Nephron (organoid): ENCODE data around the gene ADGRL1.

Source experiments
- H3K27ac Mint-ChIP-seq, 3 experiments: 2 replicates each; pipeline ENCODE4 v1.8.0; 2020; ENCODE audit warnings: mixed read lengths in 3 of 3, mild to moderate bottlenecking in 2 of 3, moderate library complexity in 1 of 3
- H3K27me3 Mint-ChIP-seq: 2 replicates; pipeline ENCODE4 v1.8.0; 2021; ENCODE audit warnings: low read depth, mild to moderate bottlenecking, moderate library complexity, mixed read lengths
- H3K36me3 Mint-ChIP-seq: 2 replicates; pipeline ENCODE4 v1.8.0; 2020; ENCODE audit warnings: low read depth, mixed read lengths
- H3K4me1 Mint-ChIP-seq: 2 replicates; pipeline ENCODE4 v1.8.0; 2020; ENCODE audit warnings: mixed read lengths
- H3K4me3 Mint-ChIP-seq, 3 experiments: 2 replicates each; pipeline ENCODE4 v1.8.0; 2020; ENCODE audit warnings: mild to moderate bottlenecking in 3 of 3, mixed read lengths in 3 of 3, moderate library complexity in 2 of 3
- H3K9me3 Mint-ChIP-seq: 2 replicates; pipeline ENCODE4 v1.8.0; 2020; ENCODE audit warnings: mixed read lengths
- CTCF ChIP-seq, 3 experiments: fragments of 200-600 bp; sonication (generic); IDR thresholded peaks; one replicate each; pipeline ENCODE4 v1.5.0; 2021; ENCODE audit warnings: antibody characterized with exemption in 3 of 3; ENCODE audit not compliant: unreplicated experiment in 3 of 3

ADGRL1 gene

GRCh38 chr19:14106840-14107239, 99.1 kb downstream of the ADGRL1 start:
- no peak for TF ChIP-seq CTCF (IDR thresholded peaks at IDR 0.05; ENCODE audit: unreplicated experiment in 3 of 3)
- Mint-ChIP-seq H3K4me1 (peaks cover 12% of the 10 kb centered on the region), H3K9me3 (no peaks in the 10 kb centered on the region), H3K27me3 (no peaks in the 10 kb centered on the region), H3K36me3 (peaks cover 33% of the 10 kb centered on the region), H3K4me3 (no peak overlapping the region), H3K27ac (no peak overlapping the region)

- peaks cover 7% of the 10 kb centered on the region for H3K4me1 Mint-ChIP-seq
- no peak for TF ChIP-seq CTCF (IDR thresholded peaks at IDR 0.05; ENCODE audit: unreplicated experiment in 3 of 3)
- H3K27ac Mint-ChIP-seq: no peak overlapping the region
- no peaks in the 10 kb centered on the region for H3K27me3 Mint-ChIP-seq
- no peaks in the 10 kb centered on the region for H3K9me3 Mint-ChIP-seq
- no peak overlapping the region for H3K4me3 Mint-ChIP-seq
- H3K36me3 Mint-ChIP-seq: peaks cover 38% of the 10 kb centered on the region
These were observed 100.3 kb downstream of the ADGRL1 start for GRCh38 chr19:14105680-14106079.

GRCh38 chr19:14103310-14103709, 102.7 kb downstream of the ADGRL1 start:
- H3K36me3 Mint-ChIP-seq: peaks cover 39% of the 10 kb centered on the region
- peaks cover 7% of the 10 kb centered on the region for H3K4me1 Mint-ChIP-seq
- H3K4me3 Mint-ChIP-seq: no peak overlapping the region
- H3K27me3 Mint-ChIP-seq: no peaks in the 10 kb centered on the region
- H3K9me3 Mint-ChIP-seq: no peaks in the 10 kb centered on the region
- no peak overlapping the region for H3K27ac Mint-ChIP-seq
- TF ChIP-seq CTCF (IDR thresholded peaks at IDR 0.05; ENCODE audit: unreplicated experiment in 3 of 3): no peak

- no peaks in the 10 kb centered on the region for H3K27me3 Mint-ChIP-seq
- H3K27ac Mint-ChIP-seq: no peak overlapping the region
- H3K9me3 Mint-ChIP-seq: no peaks in the 10 kb centered on the region
- H3K36me3 Mint-ChIP-seq: peaks cover 40% of the 10 kb centered on the region
- no peak for TF ChIP-seq CTCF (IDR thresholded peaks at IDR 0.05; ENCODE audit: unreplicated experiment in 3 of 3)
- peaks cover 3% of the 10 kb centered on the region for H3K4me1 Mint-ChIP-seq
- H3K4me3 Mint-ChIP-seq: no peak overlapping the region
These were observed 103.2 kb downstream of the ADGRL1 start for GRCh38 chr19:14102756-14103155.

GRCh38 chr19:14102102-14102696, 103.8 kb downstream of the ADGRL1 start:
- H3K9me3 Mint-ChIP-seq: no peaks in the 10 kb centered on the region
- no peaks in the 10 kb centered on the region for H3K27me3 Mint-ChIP-seq
- H3K4me3 Mint-ChIP-seq: no peak overlapping the region
- no peak overlapping the region for H3K27ac Mint-ChIP-seq
- peaks cover 2% of the 10 kb centered on the region for H3K4me1 Mint-ChIP-seq
- peaks cover 43% of the 10 kb centered on the region for H3K36me3 Mint-ChIP-seq
- no peak for TF ChIP-seq CTCF (IDR thresholded peaks at IDR 0.05; ENCODE audit: unreplicated experiment in 3 of 3)

- Mint-ChIP-seq H3K36me3 (peaks cover 45% of the 10 kb centered on the region), H3K4me3 (no peak overlapping the region), H3K27me3 (no peaks in the 10 kb centered on the region), H3K27ac (no peak overlapping the region), H3K4me1 (no peaks in the 10 kb centered on the region), H3K9me3 (no peaks in the 10 kb centered on the region)
- no peak for TF ChIP-seq CTCF (IDR thresholded peaks at IDR 0.05; ENCODE audit: unreplicated experiment in 3 of 3)
These were observed 104.9 kb downstream of the ADGRL1 start for GRCh38 chr19:14101003-14101545.
